NCI-H1092 (cell line): ENCODE data around the gene SLC26A8.

Experiments
- DNase-seq: peaks from one replicate; lab custom pipeline; 2025; lab: John Stamatoyannopoulos, UW

SLC26A8 gene

GRCh38 chr6:36023996-36024795, at the start of gene SLC26A8:
SLC26A8 (minus strand) TSS chr6:36024641; CDS start chr6:36019707, 4,934 bp downstream.
- no peak for DNase-seq

GRCh38 chr6:36073587-36073986, 49.1 kb upstream of the SLC26A8 start:
- DNase-seq, result no peak

- no peak for DNase-seq
Measured at GRCh38 chr6:36072681-36073080, 48.2 kb upstream of the SLC26A8 start.

- DNase-seq, result no peak
Measured at GRCh38 chr6:36071714-36072113, 47.3 kb upstream of the SLC26A8 start.

- DNase-seq, result no peak
Measured at GRCh38 chr6:36071281-36071680, 46.8 kb upstream of the SLC26A8 start.

GRCh38 chr6:36070252-36070651, 45.8 kb upstream of the SLC26A8 start:
- no peak for DNase-seq

GRCh38 chr6:36069573-36069972, 45.1 kb upstream of the SLC26A8 start:
- DNase-seq, result no peak

GRCh38 chr6:36068586-36068985, 44.1 kb upstream of the SLC26A8 start:
- DNase-seq, result no peak

GRCh38 chr6:36068012-36068392, 43.6 kb upstream of the SLC26A8 start:
- no peak for DNase-seq

- DNase-seq, result no peak
Measured at GRCh38 chr6:36067374-36068011, 43.1 kb upstream of the SLC26A8 start.

GRCh38 chr6:36066817-36067216, 42.4 kb upstream of the SLC26A8 start:
- no peak for DNase-seq

GRCh38 chr6:36065916-36066315, 41.5 kb upstream of the SLC26A8 start:
- DNase-seq, result no peak

GRCh38 chr6:36064770-36065396, 40.4 kb upstream of the SLC26A8 start:
- no peak for DNase-seq

- DNase-seq, result no peak
Measured at GRCh38 chr6:36063318-36064060, 39.0 kb upstream of the SLC26A8 start.

- no peak for DNase-seq
Measured at GRCh38 chr6:36062247-36062646, 37.8 kb upstream of the SLC26A8 start.

GRCh38 chr6:36061236-36061635, 36.8 kb upstream of the SLC26A8 start:
- DNase-seq, result no peak

GRCh38 chr6:36056178-36056577, 31.7 kb upstream of the SLC26A8 start:
- DNase-seq, result no peak

- DNase-seq, result no peak
Measured at GRCh38 chr6:36054956-36055355, 30.5 kb upstream of the SLC26A8 start.

- no peak for DNase-seq
Measured at GRCh38 chr6:36054415-36054814, 30.0 kb upstream of the SLC26A8 start.

- DNase-seq, result no peak
Measured at GRCh38 chr6:36053878-36054277, 29.4 kb upstream of the SLC26A8 start.

- DNase-seq, result no peak
Measured at GRCh38 chr6:36052097-36052496, 27.7 kb upstream of the SLC26A8 start.

GRCh38 chr6:36050947-36051710, 26.7 kb upstream of the SLC26A8 start:
- no peak for DNase-seq
